H9 (cell line): ENCODE data around the gene BRSK1. TPM values are rescaled to one million over a fixed set of nuclear protein-coding genes. Genes with fewer than 3 reads are reported as not detected.

Experiments
- DNase-seq: peaks from one replicate; pipeline ENCODE4 v3.0.0-alpha.2; 2017
- H2AFZ ChIP-seq: one replicate; pipeline ENCODE4 v1.6.1; 2013; ENCODE audit warnings: mild to moderate bottlenecking, low read length, control low read depth, moderate library complexity
- H2AK5ac ChIP-seq: 2 replicates; pipeline ENCODE4 v1.6.1; 2013; ENCODE audit warnings: low read length, control low read depth, mixed read lengths; ENCODE audit not compliant: insufficient read length
- H2BK120ac ChIP-seq: one replicate; pipeline ENCODE4 v1.6.1; 2013; ENCODE audit warnings: low read depth, mild to moderate bottlenecking, low read length, control low read depth, inconsistent platforms; ENCODE audit not compliant: poor library complexity, severe bottlenecking
- H2BK12ac ChIP-seq: 2 replicates; pipeline ENCODE4 v1.6.1; 2013; ENCODE audit warnings: low read length, control low read depth, mixed read lengths, low read depth; ENCODE audit not compliant: insufficient read length
- H2BK15ac ChIP-seq: 2 replicates; pipeline ENCODE4 v1.6.1; 2013; ENCODE audit warnings: low read depth, low read length, control low read depth
- H2BK20ac ChIP-seq: one replicate; pipeline ENCODE4 v1.6.1; 2013; ENCODE audit warnings: low read depth, mild to moderate bottlenecking, low read length, control low read depth, inconsistent platforms; ENCODE audit not compliant: poor library complexity, severe bottlenecking
- H2BK5ac ChIP-seq: 2 replicates; pipeline ENCODE4 v1.6.1; 2013; ENCODE audit warnings: low read length, control low read depth, mixed read lengths; ENCODE audit not compliant: insufficient read length
- H3K14ac ChIP-seq: 2 replicates; pipeline ENCODE4 v1.6.1; 2013; ENCODE audit warnings: low read length, control low read depth; ENCODE audit not compliant: insufficient read depth
- H3K18ac ChIP-seq: 2 replicates; pipeline ENCODE4 v1.6.1; 2013; ENCODE audit warnings: low read depth, mild to moderate bottlenecking, mixed read lengths, low read length, control low read depth; ENCODE audit not compliant: insufficient read length
- H3K23ac ChIP-seq: 2 replicates; pipeline ENCODE4 v1.6.1; 2013; ENCODE audit warnings: low read length, control low read depth, mixed read lengths, low read depth; ENCODE audit not compliant: insufficient read length
- H3K23me2 ChIP-seq: 2 replicates; pipeline ENCODE4 v1.6.1; 2013; ENCODE audit warnings: low read depth, mild to moderate bottlenecking, mixed read lengths, low read length, control low read depth; ENCODE audit not compliant: insufficient read length, poor library complexity, severe bottlenecking
- H3K27ac ChIP-seq: 2 replicates; pipeline ENCODE4 v1.5.1; 2013; ENCODE audit warnings: low read length, control low read depth, mixed read lengths, low read depth; ENCODE audit not compliant: insufficient read length
- H3K27me3 ChIP-seq: 2 replicates; pipeline ENCODE4 v1.6.1; 2013; ENCODE audit warnings: low read length, control low read depth, inconsistent platforms; ENCODE audit not compliant: insufficient read depth
- H3K4ac ChIP-seq: 2 replicates; pipeline ENCODE4 v1.6.1; 2013; ENCODE audit warnings: low read depth, mild to moderate bottlenecking, control low read depth, inconsistent platforms, low read length, moderate library complexity
- H3K4me1 ChIP-seq: 2 replicates; pipeline ENCODE4 v1.6.1; 2013; ENCODE audit warnings: low read length, control low read depth, inconsistent platforms; ENCODE audit not compliant: insufficient read depth
- H3K4me2 ChIP-seq: 2 replicates; pipeline ENCODE4 v1.6.1; 2013; ENCODE audit warnings: low read length, control low read depth, mixed read lengths; ENCODE audit not compliant: insufficient read length, insufficient read depth
- H3K56ac ChIP-seq: 2 replicates; pipeline ENCODE4 v1.6.1; 2013; ENCODE audit warnings: low read depth, mild to moderate bottlenecking, mixed read lengths, low read length, control low read depth; ENCODE audit not compliant: insufficient read length
- H3K79me1 ChIP-seq: 2 replicates; pipeline ENCODE4 v1.6.1; 2013; ENCODE audit warnings: low read depth, mild to moderate bottlenecking, moderate library complexity, low read length, control low read depth, inconsistent platforms; ENCODE audit not compliant: insufficient read depth, poor library complexity, severe bottlenecking
- H3K79me2 ChIP-seq: 2 replicates; pipeline ENCODE4 v1.6.1; 2013; ENCODE audit warnings: low read length, control low read depth, inconsistent platforms; ENCODE audit not compliant: insufficient read depth
- H3K9ac ChIP-seq: 2 replicates; pipeline ENCODE4 v1.6.1; 2013; ENCODE audit warnings: low read length, control low read depth, mixed read lengths; ENCODE audit not compliant: insufficient read length; ENCODE audit errors: extremely low read depth
- H3K9me3 ChIP-seq: one replicate; pipeline ENCODE4 v1.6.1; 2013; ENCODE audit warnings: low read depth, low read length, inconsistent platforms; ENCODE audit not compliant: control insufficient read depth
- H3T11ph ChIP-seq: one replicate; pipeline ENCODE4 v1.6.1; 2013; ENCODE audit warnings: mild to moderate bottlenecking, low read length, control low read depth, inconsistent platforms
- H4K20me1 ChIP-seq: one replicate; pipeline ENCODE4 v1.6.1; 2013; ENCODE audit not compliant: control insufficient read depth, insufficient read length, insufficient read depth
- H4K5ac ChIP-seq: 2 replicates; pipeline ENCODE4 v1.6.1; 2013; ENCODE audit warnings: low read depth, mild to moderate bottlenecking, mixed read lengths, low read length, control low read depth; ENCODE audit not compliant: insufficient read length
- H4K8ac ChIP-seq: replicated peaks from 2 replicates; pipeline ENCODE4 v1.6.1; 2013; ENCODE audit warnings: low read length, control low read depth, mixed read lengths, low read depth; ENCODE audit not compliant: insufficient read length
- H4K91ac ChIP-seq: 2 replicates; pipeline ENCODE4 v1.6.1; 2013; ENCODE audit warnings: low read depth, mild to moderate bottlenecking, moderate library complexity, mixed read lengths, low read length, control low read depth; ENCODE audit not compliant: insufficient read length
- H3K27ac Mint-ChIP-seq, 3 experiments: 2 replicates in 2 of 3; 3 replicates in 1 of 3; pipeline ENCODE4 v1.8.0; 2020 to 2021; ENCODE audit warnings: mixed read lengths in 3 of 3, mild to moderate bottlenecking in 1 of 3, moderate library complexity in 1 of 3
- H3K27me3 Mint-ChIP-seq: 2 replicates; pipeline ENCODE4 v1.8.0; 2021; ENCODE audit warnings: low read depth, mild to moderate bottlenecking, moderate library complexity, mixed read lengths
- H3K36me3 Mint-ChIP-seq, 3 experiments: 2 replicates in 2 of 3; 3 replicates in 1 of 3; pipeline ENCODE4 v1.8.0; 2020 to 2021; ENCODE audit warnings: low read depth in 3 of 3, mixed read lengths in 3 of 3; ENCODE audit not compliant: insufficient read depth in 1 of 3
- H3K4me1 Mint-ChIP-seq, 2 experiments: 2 replicates each; pipeline ENCODE4 v1.8.0; 2020; ENCODE audit warnings: mixed read lengths in 2 of 2
- H3K4me3 Mint-ChIP-seq, 2 experiments: 2 replicates in 1 of 2; 3 replicates in 1 of 2; pipeline ENCODE4 v1.8.0; 2020 to 2021; ENCODE audit warnings: mild to moderate bottlenecking in 2 of 2, mixed read lengths in 2 of 2, moderate library complexity in 1 of 2
- H3K9me3 Mint-ChIP-seq, 2 experiments: 2 replicates in 1 of 2; 3 replicates in 1 of 2; pipeline ENCODE4 v1.8.0; 2020; ENCODE audit warnings: mild to moderate bottlenecking in 2 of 2, mixed read lengths in 2 of 2, moderate library complexity in 1 of 2
- CTCF ChIP-seq: fragments of 200-600 bp; sonication (generic); conservative IDR thresholded peaks from 3 replicates; pipeline ENCODE4 v1.8.0; 2021; ENCODE audit warnings: antibody characterized with exemption, mild to moderate bottlenecking
- WGBS: extraction: QIAGEN DNeasy Blood & Tissue Kit; methylation state at CpG from one replicate; pipeline ENCODE4 v1.1.7; 2013; ENCODE audit warnings: missing lambda C conversion rate, low lambda C conversion rate, mixed read lengths; ENCODE audit not compliant: insufficient read length; ENCODE audit errors: extremely low coverage; 5-methylcytosine and 5-hydroxymethylcytosine counted together
- total RNA-seq: library from RNA; stranded (reverse); gene quantifications from 2 replicates; pipeline ENCODE4 v1.2.1, GENCODE V29; 2021

Gene BRSK1
- total RNA-seq, 1 experiment from 2014 or later, result 43.5 TPM

- Histone ChIP-seq H2AK5ac (no peak overlapping the region), H3K23me2 (no peaks in the 10 kb centered on the region), H3K23ac (no peak overlapping the region), H3K18ac (no peak overlapping the region), H4K5ac (no peak overlapping the region), H3K56ac (no peak overlapping the region), H3K9ac (no peak overlapping the region), H3K9me3 (peaks cover 8% of the 10 kb centered on the region), H3K27ac (no peak overlapping the region), H2BK20ac (no peak overlapping the region), H3K4me1 (no peaks in the 10 kb centered on the region), H2BK12ac (no peak overlapping the region), H3K4me2 (no peak overlapping the region), H3K79me2 (no peaks in the 10 kb centered on the region), H2AFZ (no peak overlapping the region), H3K79me1 (no peaks in the 10 kb centered on the region), H2BK120ac (no peak overlapping the region), H3K27me3 (no peaks in the 10 kb centered on the region), H2BK5ac (no peak overlapping the region), H2BK15ac (no peak overlapping the region), H3K14ac (no peak overlapping the region), H3K4ac (no peak overlapping the region), H4K91ac (no peak overlapping the region), H4K20me1 (no peaks in the 10 kb centered on the region), H3T11ph (no peak overlapping the region), H4K8ac (no peak overlapping the region)
- Mint-ChIP-seq H3K36me3 (peaks cover 12 to 14% (median 12%) of the 10 kb centered on the region in 3 experiments), H3K27me3 (no peaks in the 10 kb centered on the region; the same call in 1 of the 2 replicates), H3K4me3 (no peak overlapping the region), H3K9me3 (peaks cover 8 to 10% of the 10 kb centered on the region in 2 experiments), H3K27ac (no peak overlapping the region), H3K4me1 (peaks cover 0 to 7% of the 10 kb centered on the region in 2 experiments; a peak in 1 of 4 replicates)
- no CpG with 5 or more reads among the region's 4 CpGs for WGBS
- DNase-seq, result no peak
- TF ChIP-seq CTCF, result no peak
These were observed 17.0 kb upstream of the BRSK1 start for GRCh38 chr19:55266840-55267239.
